Liver (tissue), 9 donors: ENCODE measurements around the gene CAMK2B. TPM values are rescaled to one million over a fixed set of nuclear protein-coding genes. Genes with fewer than 3 reads are reported as not detected.

Experiments
- DNase-seq: peaks from one replicate; pipeline ENCODE4 v3.0.0-alpha.2; 2017; ENCODE audit warnings: low spot score
- H3K27ac ChIP-seq, 2 donors: one replicate each; pipeline ENCODE4 v1.7.0; 2013; ENCODE audit warnings: inconsistent platforms in 2 of 2, low read length in 2 of 2, control low read depth in 1 of 2, low read depth in 1 of 2, mild to moderate bottlenecking in 1 of 2
- H3K27me3 ChIP-seq, 4 donors: one replicate each; pipeline versions ENCODE4 v1.6.1 to v1.7.0; 2013; ENCODE audit warnings: low read length in 3 of 4, inconsistent platforms in 1 of 4, mild to moderate bottlenecking in 1 of 4, moderate library complexity in 1 of 4; ENCODE audit not compliant: control insufficient read depth in 4 of 4, insufficient read depth in 4 of 4
- H3K36me3 ChIP-seq, 4 donors: one replicate each; pipeline versions ENCODE4 v1.6.1 to v1.7.0; 2013; ENCODE audit warnings: low read length in 3 of 4, mild to moderate bottlenecking in 3 of 4, low read depth in 1 of 4, moderate library complexity in 1 of 4; ENCODE audit not compliant: control insufficient read depth in 4 of 4, insufficient read depth in 3 of 4
- H3K4me1 ChIP-seq, 4 donors: one replicate each; pipeline versions ENCODE4 v1.6.1 to v1.7.0; 2013; ENCODE audit warnings: low read length in 3 of 4, mild to moderate bottlenecking in 3 of 4, moderate library complexity in 1 of 4; ENCODE audit not compliant: control insufficient read depth in 4 of 4, insufficient read depth in 4 of 4
- H3K4me3 ChIP-seq, 3 donors: one replicate each; pipeline versions ENCODE4 v1.6.1 to v1.7.0; 2013; ENCODE audit warnings: low read length in 3 of 3, control low read depth in 1 of 3, low read depth in 1 of 3, mild to moderate bottlenecking in 1 of 3
- H3K9ac ChIP-seq, 2 donors: one replicate each; pipeline ENCODE4 v1.7.0; 2013; ENCODE audit warnings: low read length in 2 of 2, mild to moderate bottlenecking in 2 of 2, moderate library complexity in 2 of 2, control low read depth in 1 of 2, low read depth in 1 of 2
- H3K9me3 ChIP-seq, 4 donors: one replicate each; pipeline versions ENCODE4 v1.6.1 to v1.7.0; 2013; ENCODE audit warnings: low read length in 3 of 4; ENCODE audit not compliant: control insufficient read depth in 4 of 4
- ATF3 ChIP-seq: IDR thresholded peaks from 2 replicates; pipeline ENCODE4 v1.6.1; 2016; ENCODE audit warnings: antibody characterized with exemption
- CTCF ChIP-seq: fragments of 150-350 bp; IDR thresholded peaks from 2 replicates; pipeline ENCODE4 v1.5.1; 2017; ENCODE audit warnings: improper control_type of control experiment, low read depth, low read length; ENCODE audit not compliant: missing input control
- EGR1 ChIP-seq, 2 donors: IDR thresholded peaks; 2 replicates each; pipeline ENCODE4 v1.6.1; 2016 to 2018; ENCODE audit warnings: antibody characterized with exemption in 2 of 2, low read depth in 2 of 2
- FOXA1 ChIP-seq: IDR thresholded peaks from 2 replicates; pipeline ENCODE4 v1.6.1; 2016; ENCODE audit warnings: antibody characterized with exemption
- FOXA2 ChIP-seq: IDR thresholded peaks from 2 replicates; pipeline ENCODE4 v1.6.1; 2016; ENCODE audit warnings: antibody characterized with exemption
- GABPA ChIP-seq, 2 donors: IDR thresholded peaks in 1 of 2; conservative IDR thresholded peaks in 1 of 2; 2 replicates each; pipeline ENCODE4 v1.6.1; 2016; ENCODE audit warnings: antibody characterized with exemption in 2 of 2, mild to moderate bottlenecking in 1 of 2, moderate library complexity in 1 of 2
- HNF4A ChIP-seq, 2 donors: conservative IDR thresholded peaks; 2 replicates each; pipeline ENCODE4 v1.6.1; 2016; ENCODE audit warnings: antibody characterized with exemption in 2 of 2, mild to moderate bottlenecking in 2 of 2
- HNF4G ChIP-seq: IDR thresholded peaks from 2 replicates; pipeline ENCODE4 v1.6.1; 2016; ENCODE audit warnings: antibody characterized with exemption
- JUND ChIP-seq, 2 donors: IDR thresholded peaks; 2 replicates each; pipeline ENCODE4 v1.6.1; 2016; ENCODE audit warnings: antibody characterized with exemption in 2 of 2
- MAX ChIP-seq: IDR thresholded peaks from 2 replicates; pipeline ENCODE4 v1.6.1; 2016; ENCODE audit warnings: antibody characterized with exemption
- NR2F2 ChIP-seq: IDR thresholded peaks from 2 replicates; pipeline ENCODE4 v1.6.1; 2016; ENCODE audit warnings: antibody characterized with exemption
- RAD21 ChIP-seq, 2 donors: IDR thresholded peaks; 2 replicates each; pipeline ENCODE4 v1.6.1; 2016; ENCODE audit warnings: antibody characterized with exemption in 2 of 2, mild to moderate bottlenecking in 2 of 2
- REST ChIP-seq: IDR thresholded peaks from 2 replicates; pipeline ENCODE4 v1.6.1; 2016; ENCODE audit warnings: antibody characterized with exemption, mild to moderate bottlenecking
- RXRA ChIP-seq, 2 donors: IDR thresholded peaks; 2 replicates each; pipeline ENCODE4 v1.6.1; 2017 to 2018; ENCODE audit warnings: antibody characterized with exemption in 2 of 2, mild to moderate bottlenecking in 1 of 2
- SP1 ChIP-seq: IDR thresholded peaks from 2 replicates; pipeline ENCODE4 v1.6.1; 2018; ENCODE audit warnings: antibody characterized with exemption, mild to moderate bottlenecking
- TAF1 ChIP-seq: conservative IDR thresholded peaks from 2 replicates; pipeline ENCODE4 v1.6.1; 2016; ENCODE audit warnings: antibody characterized with exemption, mild to moderate bottlenecking
- YY1 ChIP-seq: IDR thresholded peaks from 2 replicates; pipeline ENCODE4 v1.6.1; 2016; ENCODE audit warnings: antibody characterized with exemption, mild to moderate bottlenecking
- ZBTB33 ChIP-seq: IDR thresholded peaks from 2 replicates; pipeline ENCODE4 v1.6.1; 2016; ENCODE audit warnings: antibody characterized with exemption
- WGBS: extraction: QIAGEN DNeasy Blood & Tissue Kit; methylation state at CpG from one replicate; pipeline ENCODE4 v1.1.7; 2013; 5-methylcytosine and 5-hydroxymethylcytosine counted together
- polyA plus RNA-seq, 2 donors: library from polyadenylated mRNA; stranded (reverse) in 1 of 2; unstranded in 1 of 2; fragments of 200-250 nt in 1 of 2; fragments of >200 nt in 1 of 2; fragmentation: Nextera tagmentation in 1 of 2; extraction: Ambion mirVana in 1 of 2; gene quantifications; one replicate each; pipeline versions ENCODE4 v1.2.1 to v1.2.3, GENCODE V29; 2013 to 2015
- total RNA-seq, 2 donors: library from RNA; depleted of rRNA; stranded (reverse); fragments of >200 nt; gene quantifications; one replicate each; pipeline ENCODE4 v1.2.3, GENCODE V29; 2014
- donor health status: healthy.
- donor health status: healthy.
- donor health status: healthy.
- donor health status: healthy.
- donor health status: healthy.

The CAMK2B gene
- total and polyA plus RNA-seq, 4 donors, result 2.1 to 3.3 (median 2.2) TPM; not detected in 1

GRCh38 chr7:44373418-44373740 lies 48.0 kb upstream of the CAMK2B start:
- Histone ChIP-seq H3K9ac (no peak overlapping the region), H3K36me3 (no peaks in the 10 kb centered on the region), H3K27ac (no peak overlapping the region), H3K4me1 (no peaks in the 10 kb centered on the region), H3K4me3 (no peak overlapping the region), H3K9me3 (no peaks in the 10 kb centered on the region), H3K27me3 (peaks cover 0 to 3% (median 0%) of the 10 kb centered on the region in 4 donors)
- 83% methylated on average over 2 of the region's 2 CpGs for WGBS
- no peak for DNase-seq
- TF ChIP-seq TAF1, result no peak

GRCh38 chr7:44372560-44373417 lies 47.4 kb upstream of the CAMK2B start:
- Histone ChIP-seq H3K36me3 (no peaks in the 10 kb centered on the region), H3K4me1 (no peaks in the 10 kb centered on the region), H3K27me3 (peaks cover 0 to 3% (median 0%) of the 10 kb centered on the region in 4 donors), H3K4me3 (no peak overlapping the region), H3K9me3 (no peaks in the 10 kb centered on the region), H3K9ac (no peak overlapping the region), H3K27ac (no peak overlapping the region)
- no peak for DNase-seq
- no peak for TF ChIP-seq FOXA1
- no peak for TF ChIP-seq FOXA2
- TF ChIP-seq YY1, result no peak
- TF ChIP-seq EGR1 (IDR thresholded peaks at IDR 0.05; ENCODE audit: low read depth in 2 of 2), result no peak
- TF ChIP-seq NR2F2, result no peak
- TF ChIP-seq TAF1, result no peak
- TF ChIP-seq SP1, result no peak
- TF ChIP-seq MAX, result no peak
- TF ChIP-seq CTCF, result no peak
- TF ChIP-seq GABPA (IDR thresholded peaks at IDR 0.05 in 1 of 2, conservative IDR thresholded peaks at IDR 0.05 in 1 of 2), result no peak
- TF ChIP-seq HNF4G, result no peak
- no peak for TF ChIP-seq HNF4A (conservative IDR thresholded peaks at IDR 0.05)
- TF ChIP-seq RXRA (IDR thresholded peaks at IDR 0.05), result no peak
- TF ChIP-seq RAD21 (IDR thresholded peaks at IDR 0.05), result no peak
- no peak for TF ChIP-seq ATF3
- TF ChIP-seq REST, result no peak
- TF ChIP-seq ZBTB33, result no peak
- no peak for TF ChIP-seq JUND (IDR thresholded peaks at IDR 0.05)
- 83% methylated on average over 5 of the region's 5 CpGs for WGBS
